DND-41 (cell line): ENCODE results near the gene RARG.

Experiments
- ATAC-seq: fragments of 200-7000 bp; cut with Tn5 transposase; 3 replicates; pipeline ENCODE4 v1.9.1; 2021; ENCODE audit warnings: low read depth; ENCODE audit not compliant: insufficient read depth
- DNase-seq: peaks from one replicate; pipeline ENCODE4 v3.0.0-alpha.2; 2020
- H2AFZ ChIP-seq: 2 replicates; pipeline ENCODE4 v1.6.0; 2012; ENCODE audit warnings: low read depth, low read length
- H3K27ac ChIP-seq: 2 replicates; pipeline ENCODE4 v1.5.1; 2012; ENCODE audit warnings: low read length, inconsistent platforms
- H3K27me3 ChIP-seq: fragments of 200-600 bp; sonication (generic); 2 replicates; pipeline ENCODE4 v1.6.0; 2012; ENCODE audit warnings: low read length, mild to moderate bottlenecking, inconsistent platforms; ENCODE audit not compliant: insufficient read depth, poor library complexity
- H3K36me3 ChIP-seq: 2 replicates; pipeline ENCODE4 v1.5.1; 2012; ENCODE audit warnings: low read length, inconsistent platforms; ENCODE audit not compliant: insufficient read depth
- H3K4me1 ChIP-seq: 2 replicates; pipeline ENCODE4 v1.5.1; 2012; ENCODE audit warnings: mild to moderate bottlenecking, low read length; ENCODE audit not compliant: insufficient read depth
- H3K4me2 ChIP-seq: 2 replicates; pipeline ENCODE4 v1.6.0; 2012; ENCODE audit warnings: mild to moderate bottlenecking, moderate library complexity, low read length, inconsistent platforms; ENCODE audit not compliant: insufficient read depth
- H3K4me3 ChIP-seq, 2 experiments: fragments of 200-600 bp in 1 of 2; shearing (Covaris generic) in 1 of 2; 2 replicates each; pipeline ENCODE4 v1.5.1; 2012 to 2016; ENCODE audit warnings: inconsistent platforms in 2 of 2, low read length in 2 of 2, mild to moderate bottlenecking in 2 of 2, low read depth in 1 of 2, moderate library complexity in 1 of 2
- H3K79me2 ChIP-seq: 2 replicates; pipeline ENCODE4 v1.6.0; 2012; ENCODE audit warnings: low read length, inconsistent platforms; ENCODE audit not compliant: insufficient read depth
- H3K9ac ChIP-seq: 2 replicates; pipeline ENCODE4 v1.6.0; 2012; ENCODE audit warnings: low read depth, mild to moderate bottlenecking, inconsistent platforms, low read length, moderate library complexity
- H3K9me3 ChIP-seq: 2 replicates; pipeline ENCODE4 v1.5.1; 2012; ENCODE audit warnings: low read length, moderate library complexity, mild to moderate bottlenecking, inconsistent platforms; ENCODE audit not compliant: insufficient read depth, severe bottlenecking
- H4K20me1 ChIP-seq: 2 replicates; pipeline ENCODE4 v1.6.0; 2012; ENCODE audit warnings: low read length; ENCODE audit not compliant: insufficient read depth
- EZH2 ChIP-seq: IDR thresholded peaks from 3 replicates; pipeline ENCODE4 v1.6.1; 2012; ENCODE audit warnings: borderline replicate concordance, low read depth, mild to moderate bottlenecking, moderate library complexity, low read length, inconsistent platforms; ENCODE audit not compliant: severe bottlenecking
- TF ChIP-seq, protein P1 (sequence below): IDR thresholded peaks from 2 replicates; pipeline ENCODE4 v1.5.1; 2012; ENCODE audit warnings: borderline replicate concordance, low read length, moderate library complexity, mild to moderate bottlenecking; ENCODE audit not compliant: poor library complexity, severe bottlenecking; ENCODE audit errors: extremely low read depth

The RARG gene

GRCh38 chr12:53217051-53217930 lies 14.7 kb downstream of the RARG start:
- Histone ChIP-seq H3K4me3 (no peak overlapping the region), H2AFZ (no peak overlapping the region), H3K9me3 (no peaks in the 10 kb centered on the region), H3K4me2 (no peak overlapping the region), H3K4me1 (peaks cover 32% of the 10 kb centered on the region), H3K9ac (no peak overlapping the region), H3K36me3 (no peaks in the 10 kb centered on the region), H4K20me1 (no peaks in the 10 kb centered on the region), H3K27ac (no peak overlapping the region), H3K79me2 (no peaks in the 10 kb centered on the region), H3K27me3 (peaks cover 18% of the 10 kb centered on the region)
- DNase-seq (no peak), ATAC-seq (no peak)
- TF ChIP-seq EZH2: no peak
- TF ChIP-seq, protein P1, sequence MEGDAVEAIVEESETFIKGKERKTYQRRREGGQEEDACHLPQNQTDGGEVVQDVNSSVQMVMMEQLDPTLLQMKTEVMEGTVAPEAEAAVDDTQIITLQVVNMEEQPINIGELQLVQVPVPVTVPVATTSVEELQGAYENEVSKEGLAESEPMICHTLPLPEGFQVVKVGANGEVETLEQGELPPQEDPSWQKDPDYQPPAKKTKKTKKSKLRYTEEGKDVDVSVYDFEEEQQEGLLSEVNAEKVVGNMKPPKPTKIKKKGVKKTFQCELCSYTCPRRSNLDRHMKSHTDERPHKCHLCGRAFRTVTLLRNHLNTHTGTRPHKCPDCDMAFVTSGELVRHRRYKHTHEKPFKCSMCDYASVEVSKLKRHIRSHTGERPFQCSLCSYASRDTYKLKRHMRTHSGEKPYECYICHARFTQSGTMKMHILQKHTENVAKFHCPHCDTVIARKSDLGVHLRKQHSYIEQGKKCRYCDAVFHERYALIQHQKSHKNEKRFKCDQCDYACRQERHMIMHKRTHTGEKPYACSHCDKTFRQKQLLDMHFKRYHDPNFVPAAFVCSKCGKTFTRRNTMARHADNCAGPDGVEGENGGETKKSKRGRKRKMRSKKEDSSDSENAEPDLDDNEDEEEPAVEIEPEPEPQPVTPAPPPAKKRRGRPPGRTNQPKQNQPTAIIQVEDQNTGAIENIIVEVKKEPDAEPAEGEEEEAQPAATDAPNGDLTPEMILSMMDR: no peak

DNA sequence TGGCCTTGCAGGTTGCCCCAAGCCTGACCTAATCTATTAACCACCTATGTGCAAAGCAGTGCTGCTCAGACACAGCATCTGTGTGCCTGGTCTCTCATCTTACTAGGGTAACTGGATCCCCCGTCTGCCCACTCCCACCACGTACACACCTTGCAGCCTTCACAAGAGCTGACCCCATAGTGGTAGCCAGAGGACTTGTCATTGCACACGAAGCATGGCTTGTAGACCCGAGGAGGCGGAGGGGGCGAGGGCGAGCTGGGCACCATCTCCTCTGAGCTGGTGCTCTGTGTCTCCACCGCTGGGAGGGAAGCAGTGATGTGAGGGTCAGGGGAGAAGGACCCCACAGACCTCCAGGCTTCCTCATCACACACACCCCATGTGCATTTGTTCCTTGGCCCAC lies 16.5 kb downstream of the RARG start:
- no peaks in the 10 kb centered on the region for H4K20me1 ChIP-seq
- H3K4me2 ChIP-seq: no peak overlapping the region
- ATAC-seq: no peak
- no peak overlapping the region for H3K27ac ChIP-seq
- H3K36me3 ChIP-seq: no peaks in the 10 kb centered on the region
- H3K27me3 ChIP-seq: peaks cover 15% of the 10 kb centered on the region
- TF ChIP-seq, protein P1: no peak
- no peak for TF ChIP-seq EZH2
- no peak overlapping the region for H2AFZ ChIP-seq
- peaks cover 20% of the 10 kb centered on the region for H3K4me1 ChIP-seq
- no peaks in the 10 kb centered on the region for H3K79me2 ChIP-seq
- no peak overlapping the region for H3K9ac ChIP-seq
- no peak overlapping the region for H3K4me3 ChIP-seq
- DNase-seq: no peak
- H3K9me3 ChIP-seq: no peaks in the 10 kb centered on the region

DNA sequence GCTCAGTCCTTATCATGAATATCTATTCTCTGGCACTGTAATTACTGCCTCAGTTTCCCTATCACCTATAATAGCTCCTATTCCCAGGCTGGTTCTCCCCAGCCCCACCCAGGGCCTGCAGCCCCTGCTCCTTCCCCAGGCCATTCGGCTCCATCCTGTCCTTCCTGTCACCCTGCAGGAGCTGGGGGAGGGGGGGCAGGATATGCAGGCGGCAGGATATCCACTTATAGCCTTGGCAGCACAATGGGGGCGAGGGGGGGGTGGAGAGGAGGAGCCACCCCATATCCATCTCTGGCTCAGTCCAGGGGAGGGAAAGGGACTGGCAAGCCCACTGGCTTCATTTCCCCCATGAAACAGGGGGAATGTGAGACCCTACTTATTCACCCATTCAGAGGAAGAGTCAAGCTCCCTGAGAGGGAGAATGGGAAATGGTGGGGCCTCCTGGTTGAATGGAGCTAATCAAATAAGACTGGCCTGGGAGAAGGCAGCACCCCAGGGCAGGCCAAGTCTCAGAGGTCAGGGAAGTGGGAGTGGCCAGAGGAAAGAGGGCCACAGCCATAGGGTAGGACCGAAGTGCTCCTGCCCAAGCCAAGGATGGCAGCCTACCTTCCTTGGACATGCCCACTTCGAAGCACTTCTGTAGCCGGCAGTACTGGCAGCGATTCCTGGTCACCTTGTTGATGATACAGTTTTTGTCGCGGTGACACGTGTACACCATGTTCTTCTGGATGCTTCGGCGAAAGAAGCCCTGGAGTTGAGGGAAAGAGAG lies 17.1 kb downstream of the RARG start:
- H3K4me1 ChIP-seq: peaks cover 14% of the 10 kb centered on the region
- no peaks in the 10 kb centered on the region for H4K20me1 ChIP-seq
- no peaks in the 10 kb centered on the region for H3K36me3 ChIP-seq
- H3K9ac ChIP-seq: no peak overlapping the region
- DNase-seq (no peak), ATAC-seq (no peak)
- H2AFZ ChIP-seq: no peak overlapping the region
- TF ChIP-seq, protein P1: no peak
- TF ChIP-seq EZH2: no peak
- H3K4me3 ChIP-seq: no peak overlapping the region
- H3K27me3 ChIP-seq: peaks cover 9% of the 10 kb centered on the region
- H3K4me2 ChIP-seq: no peak overlapping the region
- H3K27ac ChIP-seq: no peak overlapping the region
- H3K79me2 ChIP-seq: no peaks in the 10 kb centered on the region
- H3K9me3 ChIP-seq: no peaks in the 10 kb centered on the region
